Measurements from ENCODE around the gene PSPC1.

DNA sequence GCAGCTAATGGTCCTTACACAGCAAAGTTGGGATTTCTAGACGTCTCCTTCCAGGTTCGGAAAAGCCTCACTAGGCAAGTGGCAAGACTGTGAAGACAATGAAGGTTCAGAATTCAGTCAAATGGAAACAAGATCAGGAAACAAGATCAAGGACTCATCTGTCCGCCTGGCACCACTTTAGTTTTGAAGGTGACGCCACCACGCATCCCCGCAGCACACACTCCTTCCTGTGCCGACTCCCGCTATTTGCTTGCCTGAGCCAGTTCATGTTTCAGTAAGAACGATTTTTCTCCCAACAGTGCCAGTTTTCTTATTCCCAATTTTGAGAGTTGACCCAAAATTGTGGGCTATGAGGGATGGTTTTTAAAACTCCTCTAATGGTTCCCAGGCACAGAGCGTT, 107.8 kb downstream of the PSPC1 start:
- TF ChIP-seq, protein P1, sequence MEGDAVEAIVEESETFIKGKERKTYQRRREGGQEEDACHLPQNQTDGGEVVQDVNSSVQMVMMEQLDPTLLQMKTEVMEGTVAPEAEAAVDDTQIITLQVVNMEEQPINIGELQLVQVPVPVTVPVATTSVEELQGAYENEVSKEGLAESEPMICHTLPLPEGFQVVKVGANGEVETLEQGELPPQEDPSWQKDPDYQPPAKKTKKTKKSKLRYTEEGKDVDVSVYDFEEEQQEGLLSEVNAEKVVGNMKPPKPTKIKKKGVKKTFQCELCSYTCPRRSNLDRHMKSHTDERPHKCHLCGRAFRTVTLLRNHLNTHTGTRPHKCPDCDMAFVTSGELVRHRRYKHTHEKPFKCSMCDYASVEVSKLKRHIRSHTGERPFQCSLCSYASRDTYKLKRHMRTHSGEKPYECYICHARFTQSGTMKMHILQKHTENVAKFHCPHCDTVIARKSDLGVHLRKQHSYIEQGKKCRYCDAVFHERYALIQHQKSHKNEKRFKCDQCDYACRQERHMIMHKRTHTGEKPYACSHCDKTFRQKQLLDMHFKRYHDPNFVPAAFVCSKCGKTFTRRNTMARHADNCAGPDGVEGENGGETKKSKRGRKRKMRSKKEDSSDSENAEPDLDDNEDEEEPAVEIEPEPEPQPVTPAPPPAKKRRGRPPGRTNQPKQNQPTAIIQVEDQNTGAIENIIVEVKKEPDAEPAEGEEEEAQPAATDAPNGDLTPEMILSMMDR (conservative IDR thresholded peaks at IDR 0.05): no peak
- no peak for TF ChIP-seq ZFX (IDR thresholded peaks at IDR 0.05)
